ENCODE data around the gene SHTN1.

GRCh38 chr10:116861796-116862195 is 143.2 kb downstream of the SHTN1 start:
- TF ChIP-seq, protein P1, sequence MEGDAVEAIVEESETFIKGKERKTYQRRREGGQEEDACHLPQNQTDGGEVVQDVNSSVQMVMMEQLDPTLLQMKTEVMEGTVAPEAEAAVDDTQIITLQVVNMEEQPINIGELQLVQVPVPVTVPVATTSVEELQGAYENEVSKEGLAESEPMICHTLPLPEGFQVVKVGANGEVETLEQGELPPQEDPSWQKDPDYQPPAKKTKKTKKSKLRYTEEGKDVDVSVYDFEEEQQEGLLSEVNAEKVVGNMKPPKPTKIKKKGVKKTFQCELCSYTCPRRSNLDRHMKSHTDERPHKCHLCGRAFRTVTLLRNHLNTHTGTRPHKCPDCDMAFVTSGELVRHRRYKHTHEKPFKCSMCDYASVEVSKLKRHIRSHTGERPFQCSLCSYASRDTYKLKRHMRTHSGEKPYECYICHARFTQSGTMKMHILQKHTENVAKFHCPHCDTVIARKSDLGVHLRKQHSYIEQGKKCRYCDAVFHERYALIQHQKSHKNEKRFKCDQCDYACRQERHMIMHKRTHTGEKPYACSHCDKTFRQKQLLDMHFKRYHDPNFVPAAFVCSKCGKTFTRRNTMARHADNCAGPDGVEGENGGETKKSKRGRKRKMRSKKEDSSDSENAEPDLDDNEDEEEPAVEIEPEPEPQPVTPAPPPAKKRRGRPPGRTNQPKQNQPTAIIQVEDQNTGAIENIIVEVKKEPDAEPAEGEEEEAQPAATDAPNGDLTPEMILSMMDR (conservative IDR thresholded peaks at IDR 0.05 in 1 of 2, IDR thresholded peaks at IDR 0.05 in 1 of 2; ENCODE audit: extremely low read depth in 1 of 2, insufficient read depth in 1 of 2, low read depth in 1 of 2, low read length in 2 of 2): no peak
- TF ChIP-seq EZH2 (IDR thresholded peaks at IDR 0.05; ENCODE audit: borderline replicate concordance, low read length): no peak

Measured in mammary epithelial cell (primary cell).